Endothelial cell of umbilical vein (primary cell): ENCODE data around the gene SPAG9. TPM values are rescaled to one million over a fixed set of nuclear protein-coding genes. Genes with fewer than 3 reads are reported as not detected.
A peak's percentile ranks its signal among the peaks of the same experiment; 100 is the strongest.

Experiments
- BruUV-seq: library from RNA; stranded (reverse); fragments of 400-500 nt; replicated peaks from 2 replicates; lab custom pipeline; 2021; lab: Mats Ljungman, UMichigan
- CTCF ChIA-PET: fragments of 300-600, 350-600 bp; sonication (Branson Sonifier 250); formaldehyde crosslinking; loops from one replicate; lab custom pipeline; 2021; ENCODE audit warnings: antibody characterized with exemption, inconsistent platforms; lab: Charles Lee
- POLR2A ChIA-PET: fragments of 300-600, 350-600 bp; sonication (Branson Sonifier 250); formaldehyde crosslinking; loops from one replicate; lab custom pipeline; 2021; ENCODE audit warnings: antibody characterized with exemption, inconsistent platforms; lab: Charles Lee
- DNase-seq: peaks from one replicate; pipeline ENCODE4 v3.0.0-alpha.2; 2011; ENCODE audit warnings: low read depth, low spot score
- FAIRE-seq: peaks from 2 replicates; lab custom pipeline; 2011; peaks lifted over from hg19 to GRCh38; lab: Jason Lieb, UNC
- H2AFZ ChIP-seq: 2 replicates; pipeline ENCODE4 v1.6.0; 2012; ENCODE audit warnings: low read depth, low read length, control low read depth, inconsistent platforms
- H3K27ac ChIP-seq: 2 replicates; pipeline ENCODE4 v1.5.1; 2011; ENCODE audit warnings: low read depth, mild to moderate bottlenecking, control low read depth, low read length, moderate library complexity; ENCODE audit not compliant: insufficient read depth
- H3K27me3 ChIP-seq, 2 experiments: 2 replicates each; pipeline versions ENCODE4 v1.6.0 to v1.6.1; 2011; ENCODE audit warnings: low read length in 2 of 2, mixed read lengths in 1 of 2; ENCODE audit not compliant: control insufficient read depth in 2 of 2, insufficient read depth in 2 of 2
- H3K36me3 ChIP-seq, 2 experiments: 2 replicates in 1 of 2; 3 replicates in 1 of 2; pipeline ENCODE4 v1.5.1; 2011; ENCODE audit warnings: low read length in 2 of 2, mild to moderate bottlenecking in 1 of 2, moderate library complexity in 1 of 2; ENCODE audit not compliant: control insufficient read depth in 2 of 2, insufficient read depth in 2 of 2; ENCODE audit errors: extremely low read depth in 1 of 2
- H3K4me1 ChIP-seq: 3 replicates; pipeline ENCODE4 v1.5.1; 2011; ENCODE audit warnings: mild to moderate bottlenecking, low read length; ENCODE audit not compliant: control insufficient read depth, insufficient read depth; ENCODE audit errors: extremely low read depth
- H3K4me2 ChIP-seq: 2 replicates; pipeline ENCODE4 v1.6.1; 2011; ENCODE audit warnings: low read length, control low read depth, mixed read lengths; ENCODE audit not compliant: insufficient read depth
- H3K4me3 ChIP-seq, 3 experiments: fragments of 200-600 bp in 1 of 3; sonication (generic), shearing (Covaris generic) in 1 of 3; replicated peaks in 1 of 3; 2 replicates each; pipeline ENCODE4 v1.5.1; 2011 to 2016; ENCODE audit warnings: control low read depth in 3 of 3, low read length in 3 of 3, mild to moderate bottlenecking in 2 of 3, inconsistent platforms in 1 of 3, low read depth in 1 of 3, moderate library complexity in 1 of 3; ENCODE audit not compliant: insufficient read depth in 1 of 3
- H3K79me2 ChIP-seq: 2 replicates; pipeline ENCODE4 v1.6.0; 2012; ENCODE audit warnings: low read length, inconsistent platforms; ENCODE audit not compliant: control insufficient read depth, insufficient read depth
- H3K9ac ChIP-seq: replicated peaks from 2 replicates; pipeline ENCODE3; 2011; ENCODE audit warnings: low read length, control low read depth; ENCODE audit not compliant: insufficient read depth; ENCODE audit errors: extremely low read depth
- H3K9me1 ChIP-seq: replicated peaks from 3 replicates; pipeline ENCODE4 v1.6.0; 2011; ENCODE audit warnings: mild to moderate bottlenecking, low read length; ENCODE audit not compliant: control insufficient read depth, insufficient read depth; ENCODE audit errors: extremely low read depth
- H3K9me3 ChIP-seq: replicated peaks from 2 replicates; pipeline ENCODE4 v1.5.1; 2012; ENCODE audit warnings: low read length, inconsistent platforms; ENCODE audit not compliant: control insufficient read depth, insufficient read depth
- H4K20me1 ChIP-seq: replicated peaks from 2 replicates; pipeline ENCODE3; 2011; ENCODE audit warnings: mild to moderate bottlenecking, low read length; ENCODE audit not compliant: control insufficient read depth, insufficient read depth; ENCODE audit errors: extremely low read depth
- EZH2 ChIP-seq: IDR thresholded peaks from 2 replicates; pipeline ENCODE4 v1.6.1; 2012; ENCODE audit warnings: borderline replicate concordance, low read depth, mild to moderate bottlenecking, moderate library complexity, low read length, inconsistent platforms; ENCODE audit not compliant: severe bottlenecking
- FOS ChIP-seq: IDR thresholded peaks from 2 replicates; pipeline ENCODE4 v1.6.1; 2011; ENCODE audit warnings: mild to moderate bottlenecking, low read length, moderate library complexity, borderline replicate concordance; ENCODE audit not compliant: insufficient read depth
- GATA2 ChIP-seq: IDR thresholded peaks from 2 replicates; pipeline ENCODE4 v1.7.0; 2011; ENCODE audit warnings: low read depth, mild to moderate bottlenecking, moderate library complexity, mixed read lengths, low read length; ENCODE audit not compliant: insufficient read length, insufficient read depth
- JUN ChIP-seq: IDR thresholded peaks from 2 replicates; pipeline ENCODE4 v1.6.1; 2011; ENCODE audit warnings: borderline replicate concordance, low read depth; ENCODE audit not compliant: insufficient read length, insufficient read depth
- MYC ChIP-seq: IDR thresholded peaks from one replicate; pipeline ENCODE4 v1.6.1; 2011; ENCODE audit warnings: mild to moderate bottlenecking, low read depth, low read length
- POLR2A ChIP-seq: IDR thresholded peaks from 2 replicates; pipeline ENCODE4 v1.6.1; 2012; ENCODE audit warnings: low read depth, mild to moderate bottlenecking, control low read depth, low read length
- POLR2AphosphoS5 ChIP-seq: IDR thresholded peaks from 2 replicates; pipeline ENCODE4 v1.6.1; 2012; ENCODE audit warnings: low read depth, mild to moderate bottlenecking, control low read depth, low read length, moderate library complexity; ENCODE audit not compliant: insufficient read depth
- dilution Hi-C: fragments of 300-500 bp; cut with MboI; formaldehyde crosslinking; loops from one replicate; pipeline ENCODE4 v1.15.0; 2019; ENCODE audit warnings: low sequenced_read_pairs; ENCODE audit not compliant: extremely low pct_ligation_motif_present
- intact Hi-C: fragments of 100-400 bp; cut with micrococcal nuclease; formaldehyde crosslinking; loops from one replicate; pipeline ENCODE4 v1.10.0; 2022
- polyA plus RNA-seq, 4 experiments: library from polyadenylated mRNA; depleted of rRNA in 3 of 4; stranded (reverse) in 3 of 4; unstranded in 1 of 4; fragments of >200 nt; gene quantifications; 2 replicates each; pipeline versions ENCODE4 v1.2.1 to v1.2.3, GENCODE V29; 2011 to 2012; ENCODE audit warnings: missing spikeins in 1 of 4
- total RNA-seq: library from RNA; stranded (reverse); gene quantifications from 2 replicates; pipeline ENCODE4 v1.2.3, GENCODE V29; 2021
- TF ChIP-seq, protein P1 (sequence below): IDR thresholded peaks from 2 replicates; pipeline ENCODE4 v1.6.1; 2011; ENCODE audit not compliant: insufficient read depth, insufficient read length
- TF ChIP-seq, protein P2 (sequence below), 2 donors: IDR thresholded peaks; 1 replicate in 1 of 2; 2 replicates in 1 of 2; pipeline ENCODE4 v1.5.1; 2011; ENCODE audit warnings: low read length in 2 of 2, mild to moderate bottlenecking in 2 of 2, moderate library complexity in 2 of 2, control low read depth in 1 of 2, inconsistent platforms in 1 of 2, low read depth in 1 of 2; ENCODE audit not compliant: insufficient read depth in 1 of 2; ENCODE audit errors: extremely low read depth in 1 of 2

SPAG9 gene
- total and polyA plus RNA-seq, 2 donors (not counting 3 experiments of a cell fraction or from before 2014, with no cell fraction given) = 16.5 to 75.0 TPM

DNA sequence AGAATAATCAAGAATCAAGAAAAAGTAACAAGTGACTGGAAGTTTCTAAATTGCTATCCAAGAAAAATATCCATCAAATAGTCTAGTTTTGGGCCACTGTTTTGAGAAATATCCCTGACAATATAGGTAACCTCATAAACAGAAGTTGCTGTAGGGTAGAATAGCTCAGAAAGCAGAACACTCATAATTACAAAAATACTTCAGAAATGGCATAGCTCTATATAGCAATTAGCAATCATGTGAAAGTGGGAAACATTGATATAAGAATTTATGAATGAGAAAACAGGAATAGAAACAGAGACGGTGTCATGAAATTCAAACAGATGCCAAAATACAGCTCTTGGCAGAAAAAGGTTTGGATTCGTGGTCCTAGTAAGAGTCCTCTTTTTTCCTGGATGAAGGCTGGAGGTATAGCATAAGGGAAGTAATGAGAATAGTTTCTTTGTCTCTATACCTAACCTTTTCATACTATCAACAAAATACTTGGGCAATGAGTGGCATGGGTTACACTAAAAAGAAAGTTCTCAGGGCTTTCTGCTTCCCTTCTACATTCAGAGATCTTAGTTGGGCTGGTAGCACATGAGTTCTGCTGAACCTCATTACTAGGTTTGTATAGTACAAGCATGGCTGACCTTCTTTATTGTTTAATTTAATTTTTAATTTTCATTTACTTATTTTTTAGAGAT, 33.5 kb downstream of the SPAG9 start:
- dilution Hi-C loops = no loop called here
- no peaks in the 10 kb centered on the region for H3K36me3 ChIP-seq
- peaks cover 21% of the 10 kb centered on the region for H3K4me1 ChIP-seq
- DNase-seq (peak; percentile 12), FAIRE-seq (no peak)
- no peaks in the 10 kb centered on the region for H3K9me1 ChIP-seq
- H3K79me2 ChIP-seq = peaks cover 27% of the 10 kb centered on the region
- no peak overlapping the region for H3K4me2 ChIP-seq
- H3K4me3 ChIP-seq = no peak overlapping the region
- BruUV-seq = no TSS peak
- H4K20me1 ChIP-seq = peaks cover 6% of the 10 kb centered on the region
- no peaks in the 10 kb centered on the region for H3K9me3 ChIP-seq
- no peak overlapping the region for H2AFZ ChIP-seq
- ChIA-PET CTCF (interaction anchor here (1.8 to 2.7 kb wide), 3 partner anchors 31 to 86 kb away, joined by 5 to 13 read pairs (median 13); partner anchors contain the start of gene SPAG9), POLR2A (no interaction called here)
- no peak for TF ChIP-seq POLR2AphosphoS5
- no peak for TF ChIP-seq JUN
- TF ChIP-seq MYC = no peak
- no peak for TF ChIP-seq FOS
- TF ChIP-seq GATA2 = no peak
- TF ChIP-seq POLR2A = no peak
- TF ChIP-seq, protein P1, sequence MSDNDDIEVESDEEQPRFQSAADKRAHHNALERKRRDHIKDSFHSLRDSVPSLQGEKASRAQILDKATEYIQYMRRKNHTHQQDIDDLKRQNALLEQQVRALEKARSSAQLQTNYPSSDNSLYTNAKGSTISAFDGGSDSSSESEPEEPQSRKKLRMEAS = no peak
- TF ChIP-seq, protein P2, sequence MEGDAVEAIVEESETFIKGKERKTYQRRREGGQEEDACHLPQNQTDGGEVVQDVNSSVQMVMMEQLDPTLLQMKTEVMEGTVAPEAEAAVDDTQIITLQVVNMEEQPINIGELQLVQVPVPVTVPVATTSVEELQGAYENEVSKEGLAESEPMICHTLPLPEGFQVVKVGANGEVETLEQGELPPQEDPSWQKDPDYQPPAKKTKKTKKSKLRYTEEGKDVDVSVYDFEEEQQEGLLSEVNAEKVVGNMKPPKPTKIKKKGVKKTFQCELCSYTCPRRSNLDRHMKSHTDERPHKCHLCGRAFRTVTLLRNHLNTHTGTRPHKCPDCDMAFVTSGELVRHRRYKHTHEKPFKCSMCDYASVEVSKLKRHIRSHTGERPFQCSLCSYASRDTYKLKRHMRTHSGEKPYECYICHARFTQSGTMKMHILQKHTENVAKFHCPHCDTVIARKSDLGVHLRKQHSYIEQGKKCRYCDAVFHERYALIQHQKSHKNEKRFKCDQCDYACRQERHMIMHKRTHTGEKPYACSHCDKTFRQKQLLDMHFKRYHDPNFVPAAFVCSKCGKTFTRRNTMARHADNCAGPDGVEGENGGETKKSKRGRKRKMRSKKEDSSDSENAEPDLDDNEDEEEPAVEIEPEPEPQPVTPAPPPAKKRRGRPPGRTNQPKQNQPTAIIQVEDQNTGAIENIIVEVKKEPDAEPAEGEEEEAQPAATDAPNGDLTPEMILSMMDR (IDR thresholded peaks at IDR 0.05; ENCODE audit: extremely low read depth in 1 of 2, insufficient read depth in 1 of 2, low read depth in 1 of 2, low read length in 2 of 2) = no peak
- TF ChIP-seq EZH2 = no peak
- no peak overlapping the region for H3K9ac ChIP-seq
- intact Hi-C loops = loop anchor here (5.0 kb wide), 1 partner anchor 35 kb away; the partner anchor contains the start of gene SPAG9
- no peak overlapping the region for H3K27ac ChIP-seq
- H3K27me3 ChIP-seq = no peaks in the 10 kb centered on the region
